Activated T-helper 1 cell treated with Interleukin-2 at 50 U/mL for 16 hours (primary cell): ENCODE results near the gene THNSL1.

Experiments
- DNase-seq: peaks from one replicate; pipeline ENCODE4 v3.0.0-alpha.2; 2020; ENCODE audit warnings: low read depth

Gene THNSL1

GRCh38 chr10:25057886-25058285, 41.5 kb downstream of the THNSL1 start:
- no peak for DNase-seq

- DNase-seq = no peak
These were observed 43.6 kb downstream of the THNSL1 start for GRCh38 chr10:25059990-25060389.

- no peak for DNase-seq
These were observed 44.7 kb downstream of the THNSL1 start for GRCh38 chr10:25061125-25061524.

- DNase-seq = no peak
These were observed 45.5 kb downstream of the THNSL1 start for GRCh38 chr10:25061711-25062449.

GRCh38 chr10:25063157-25063556, 46.7 kb downstream of the THNSL1 start:
- no peak for DNase-seq

- DNase-seq = no peak
These were observed 47.2 kb downstream of the THNSL1 start for GRCh38 chr10:25063644-25064043.

- no peak for DNase-seq
These were observed 48.0 kb downstream of the THNSL1 start for GRCh38 chr10:25064401-25064800.

- no peak for DNase-seq
These were observed 49.5 kb downstream of the THNSL1 start for GRCh38 chr10:25065761-25066476.

- DNase-seq = no peak
These were observed 52.0 kb downstream of the THNSL1 start for GRCh38 chr10:25068152-25069058.

GRCh38 chr10:25071227-25071626, 54.8 kb downstream of the THNSL1 start:
- DNase-seq = no peak

GRCh38 chr10:25072786-25073185, 56.4 kb downstream of the THNSL1 start:
- no peak for DNase-seq

- DNase-seq = no peak
These were observed 59.4 kb downstream of the THNSL1 start for GRCh38 chr10:25075825-25076224.
